Measurements from ENCODE around the gene SPRED2.

Gene SPRED2

GRCh38 chr2:65438137-65438899, 5.9 kb upstream of the SPRED2 start:
- DNase-seq: no peak

GRCh38 chr2:65437392-65438135, 5.2 kb upstream of the SPRED2 start:
- DNase-seq: no peak

- DNase-seq: no peak
Observed at GRCh38 chr2:65436824-65437221, 4.4 kb upstream of the SPRED2 start.

GRCh38 chr2:65436169-65436823, 3.9 kb upstream of the SPRED2 start:
- no peak for DNase-seq

- peak; percentile 26 for DNase-seq
Observed at GRCh38 chr2:65435625-65436168, 3.3 kb upstream of the SPRED2 start.

GRCh38 chr2:65434592-65435241, 2.3 kb upstream of the SPRED2 start:
- no peak for DNase-seq

GRCh38 chr2:65431421-65432226, 775 bp downstream of the SPRED2 start:
- no peak for DNase-seq

GRCh38 chr2:65430603-65431420, 1.6 kb downstream of the SPRED2 start:
- peak; percentile 21 for DNase-seq

GRCh38 chr2:65429786-65430602, 2.4 kb downstream of the SPRED2 start:
- DNase-seq: peak; percentile 14

- no peak for DNase-seq
Observed at GRCh38 chr2:65427532-65427931, 4.9 kb downstream of the SPRED2 start.

- no peak for DNase-seq
Observed at GRCh38 chr2:65425276-65425675, 7.1 kb downstream of the SPRED2 start.

GRCh38 chr2:65424391-65424790, 8.0 kb downstream of the SPRED2 start:
- no peak for DNase-seq

GRCh38 chr2:65421432-65421748, 11.0 kb downstream of the SPRED2 start:
- DNase-seq: no peak

- no peak for DNase-seq
Observed at GRCh38 chr2:65420712-65421431, 11.5 kb downstream of the SPRED2 start.

GRCh38 chr2:65417509-65418085, 14.8 kb downstream of the SPRED2 start:
- DNase-seq: no peak

GRCh38 chr2:65416945-65417344, 15.5 kb downstream of the SPRED2 start:
- no peak for DNase-seq

- DNase-seq: no peak
Observed at GRCh38 chr2:65416321-65416720, 16.1 kb downstream of the SPRED2 start.

GRCh38 chr2:65415091-65415490, 17.3 kb downstream of the SPRED2 start:
- no peak for DNase-seq

- no peak for DNase-seq
Observed at GRCh38 chr2:65413610-65414009, 18.8 kb downstream of the SPRED2 start.
